Measurements from ENCODE around the gene SH3BGR.

Gene SH3BGR

GRCh38 chr21:39461419-39461818, 9.6 kb downstream of the SH3BGR start:
- DNase-seq, result no peak

- DNase-seq, result no peak
Observed at GRCh38 chr21:39463308-39463707, 11.5 kb downstream of the SH3BGR start.

GRCh38 chr21:39466584-39466983, 14.8 kb downstream of the SH3BGR start:
- no peak for DNase-seq

- DNase-seq, result no peak
Observed at GRCh38 chr21:39467746-39468145, 16.0 kb downstream of the SH3BGR start.

GRCh38 chr21:39468559-39468958, 16.8 kb downstream of the SH3BGR start:
- DNase-seq, result no peak

GRCh38 chr21:39471598-39471997, 19.8 kb downstream of the SH3BGR start:
- no peak for DNase-seq

GRCh38 chr21:39472786-39473185, 21.0 kb downstream of the SH3BGR start:
- no peak for DNase-seq

- no peak for DNase-seq
Observed at GRCh38 chr21:39474611-39475010, 22.8 kb downstream of the SH3BGR start.

- no peak for DNase-seq
Observed at GRCh38 chr21:39479164-39479813, 27.5 kb downstream of the SH3BGR start.

- DNase-seq, result no peak
Observed at GRCh38 chr21:39479814-39480182, 28.0 kb downstream of the SH3BGR start.

GRCh38 chr21:39480271-39480670, 28.5 kb downstream of the SH3BGR start:
- no peak for DNase-seq

- no peak for DNase-seq
Observed at GRCh38 chr21:39481886-39482285, 30.1 kb downstream of the SH3BGR start.

GRCh38 chr21:39483917-39484316, 32.1 kb downstream of the SH3BGR start:
- no peak for DNase-seq

- DNase-seq, result no peak
Observed at GRCh38 chr21:39484711-39485276, 33.0 kb downstream of the SH3BGR start.

GRCh38 chr21:39489380-39489924, 37.7 kb downstream of the SH3BGR start:
- DNase-seq, result no peak

GRCh38 chr21:39499156-39499555, 47.4 kb downstream of the SH3BGR start:
- no peak for DNase-seq

- no peak for DNase-seq
Observed at GRCh38 chr21:39502631-39503030, 50.9 kb downstream of the SH3BGR start.

- no peak for DNase-seq
Observed at GRCh38 chr21:39503123-39503762, 51.5 kb downstream of the SH3BGR start.

- DNase-seq, result peak; percentile 9
Observed at GRCh38 chr21:39504230-39504629, 52.5 kb downstream of the SH3BGR start.

- DNase-seq, result no peak
Observed at GRCh38 chr21:39510240-39510639, 58.5 kb downstream of the SH3BGR start.

- DNase-seq, result no peak
Observed at GRCh38 chr21:39511102-39511501, 59.3 kb downstream of the SH3BGR start.

- DNase-seq, result no peak
Observed at GRCh38 chr21:39513735-39514134, 62.0 kb downstream of the SH3BGR start.

GRCh38 chr21:39515684-39516472, 64.1 kb downstream of the SH3BGR start:
- no peak for DNase-seq

All from NCI-H2029 treated with DMSO at 0.1 percent for 48 hours (cell line).